LNCAP (cell line): Measurements from ENCODE around the gene UQCR10.

Experiments
- TF ChIP-seq, protein P1 (sequence below): fragments of 450-650 bp; IDR thresholded peaks from 2 replicates; pipeline ENCODE4 v1.5.1; 2017; ENCODE audit warnings: mild to moderate bottlenecking

Gene UQCR10

DNA sequence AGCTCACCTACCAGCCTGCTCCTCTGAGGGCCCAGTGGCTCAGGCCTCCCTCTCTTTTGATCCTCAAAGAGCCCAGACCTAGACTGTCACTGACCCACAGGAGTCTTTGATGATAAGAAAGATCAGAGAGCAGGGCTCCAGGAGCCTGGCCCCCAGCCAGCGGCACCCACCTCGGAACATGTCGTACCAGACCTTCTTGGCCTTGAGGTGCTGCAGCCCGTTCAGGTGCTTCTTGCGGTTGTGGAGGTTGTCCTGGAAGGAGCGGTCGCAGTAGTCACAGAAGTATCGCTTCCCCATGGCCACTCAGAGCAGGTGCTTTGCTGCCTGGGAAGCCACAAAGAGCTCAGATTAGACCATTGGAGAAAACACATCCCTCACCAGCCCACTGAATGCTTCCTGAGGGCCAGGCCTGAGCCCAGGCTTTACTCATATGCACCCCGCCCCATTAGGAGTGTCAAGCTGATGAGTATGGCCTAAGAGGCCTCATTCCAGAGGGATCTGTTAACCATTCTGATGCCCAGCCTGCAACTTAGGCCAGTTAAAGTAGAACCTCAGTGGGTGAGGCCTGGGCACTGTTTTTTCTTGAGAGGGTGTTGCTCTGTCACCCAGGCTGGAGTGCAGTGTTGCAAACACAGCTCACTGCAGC is 18.8 kb upstream of the UQCR10 start:
- TF ChIP-seq, protein P1, sequence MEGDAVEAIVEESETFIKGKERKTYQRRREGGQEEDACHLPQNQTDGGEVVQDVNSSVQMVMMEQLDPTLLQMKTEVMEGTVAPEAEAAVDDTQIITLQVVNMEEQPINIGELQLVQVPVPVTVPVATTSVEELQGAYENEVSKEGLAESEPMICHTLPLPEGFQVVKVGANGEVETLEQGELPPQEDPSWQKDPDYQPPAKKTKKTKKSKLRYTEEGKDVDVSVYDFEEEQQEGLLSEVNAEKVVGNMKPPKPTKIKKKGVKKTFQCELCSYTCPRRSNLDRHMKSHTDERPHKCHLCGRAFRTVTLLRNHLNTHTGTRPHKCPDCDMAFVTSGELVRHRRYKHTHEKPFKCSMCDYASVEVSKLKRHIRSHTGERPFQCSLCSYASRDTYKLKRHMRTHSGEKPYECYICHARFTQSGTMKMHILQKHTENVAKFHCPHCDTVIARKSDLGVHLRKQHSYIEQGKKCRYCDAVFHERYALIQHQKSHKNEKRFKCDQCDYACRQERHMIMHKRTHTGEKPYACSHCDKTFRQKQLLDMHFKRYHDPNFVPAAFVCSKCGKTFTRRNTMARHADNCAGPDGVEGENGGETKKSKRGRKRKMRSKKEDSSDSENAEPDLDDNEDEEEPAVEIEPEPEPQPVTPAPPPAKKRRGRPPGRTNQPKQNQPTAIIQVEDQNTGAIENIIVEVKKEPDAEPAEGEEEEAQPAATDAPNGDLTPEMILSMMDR = no peak

DNA sequence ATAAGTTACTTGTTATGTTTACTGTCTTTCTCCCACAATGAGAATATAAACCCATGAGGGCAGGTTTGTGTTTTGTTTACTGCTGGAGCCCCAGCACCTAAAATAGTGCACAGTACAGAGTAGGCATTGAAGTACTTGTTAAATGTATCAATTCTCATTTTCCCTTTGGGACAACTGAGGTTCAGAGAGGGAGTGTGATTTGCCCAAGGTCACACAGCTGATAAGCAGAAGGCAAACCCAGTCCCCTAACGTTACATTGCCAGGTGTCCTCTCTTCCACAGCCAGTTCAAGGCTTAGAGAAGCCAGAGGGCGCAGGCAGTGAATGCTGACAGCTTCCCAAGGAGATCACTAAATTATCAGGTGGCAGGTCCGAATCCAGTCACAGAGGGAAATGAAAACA is 17.1 kb upstream of the UQCR10 start:
- TF ChIP-seq, protein P1 = no peak

DNA sequence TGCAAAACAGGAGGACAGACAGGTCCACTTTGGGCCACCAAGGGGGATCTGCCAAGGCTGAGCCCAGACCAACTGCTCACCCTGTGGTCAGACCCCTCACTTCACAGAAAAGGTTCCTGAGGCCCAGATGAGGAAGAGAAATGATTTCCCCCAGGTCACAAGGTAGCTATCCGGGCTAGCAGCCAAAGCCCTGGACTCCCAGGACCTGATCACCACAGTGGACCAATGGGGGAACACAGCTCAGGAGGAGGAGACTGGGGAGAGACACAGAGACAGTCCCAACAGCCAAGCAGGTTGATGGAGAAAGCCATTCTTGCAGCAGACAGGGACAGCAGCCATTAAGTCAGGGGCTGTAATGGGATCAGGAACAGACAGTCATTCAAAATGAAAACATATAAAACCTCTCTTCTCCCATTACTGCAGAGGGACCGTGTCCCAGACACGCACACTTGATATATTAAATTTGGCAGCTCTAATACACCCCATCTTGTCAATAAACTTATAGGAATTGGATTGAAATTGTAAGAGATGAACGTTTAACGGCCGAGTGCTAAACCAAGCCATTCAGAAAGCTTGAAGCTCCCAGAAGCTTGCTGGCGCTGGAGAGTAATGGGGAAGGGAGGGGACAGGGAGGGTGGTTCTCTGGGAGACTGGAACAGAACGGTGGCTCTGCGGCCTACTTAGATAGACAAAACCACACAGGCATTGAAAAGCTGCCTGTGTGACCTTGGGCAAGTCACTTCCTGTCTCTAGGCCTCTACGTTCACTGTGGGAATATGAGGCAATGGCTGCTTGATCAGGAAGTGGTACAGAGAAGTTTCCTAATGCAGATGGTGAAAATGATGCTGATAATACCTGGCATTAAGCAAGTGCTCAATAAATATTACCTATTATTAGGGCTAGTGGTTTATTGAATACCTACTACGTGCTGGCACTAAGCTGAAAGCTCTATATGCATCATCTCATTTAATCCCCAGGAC is 16.3 kb upstream of the UQCR10 start:
- TF ChIP-seq, protein P1 = no peak

DNA sequence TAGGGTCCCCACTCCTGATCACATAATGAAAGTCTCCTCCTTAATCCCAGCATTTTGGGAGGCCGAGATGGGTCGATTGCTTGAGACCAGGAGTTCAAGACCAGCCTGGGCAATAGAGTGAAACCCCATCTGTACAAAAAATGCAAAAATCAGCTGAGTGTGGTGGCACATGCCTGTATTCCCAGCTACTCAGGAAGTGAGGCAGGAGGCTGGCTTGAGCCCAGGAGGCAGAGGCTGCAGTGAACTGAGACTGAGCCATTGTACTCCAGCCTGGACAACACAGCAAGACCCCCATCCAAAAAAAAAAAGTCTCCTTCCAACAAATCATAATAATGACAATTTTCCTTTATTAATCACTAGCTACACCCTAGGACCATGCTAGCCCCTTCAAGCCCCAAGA is 15.5 kb upstream of the UQCR10 start:
- TF ChIP-seq, protein P1 = no peak

DNA sequence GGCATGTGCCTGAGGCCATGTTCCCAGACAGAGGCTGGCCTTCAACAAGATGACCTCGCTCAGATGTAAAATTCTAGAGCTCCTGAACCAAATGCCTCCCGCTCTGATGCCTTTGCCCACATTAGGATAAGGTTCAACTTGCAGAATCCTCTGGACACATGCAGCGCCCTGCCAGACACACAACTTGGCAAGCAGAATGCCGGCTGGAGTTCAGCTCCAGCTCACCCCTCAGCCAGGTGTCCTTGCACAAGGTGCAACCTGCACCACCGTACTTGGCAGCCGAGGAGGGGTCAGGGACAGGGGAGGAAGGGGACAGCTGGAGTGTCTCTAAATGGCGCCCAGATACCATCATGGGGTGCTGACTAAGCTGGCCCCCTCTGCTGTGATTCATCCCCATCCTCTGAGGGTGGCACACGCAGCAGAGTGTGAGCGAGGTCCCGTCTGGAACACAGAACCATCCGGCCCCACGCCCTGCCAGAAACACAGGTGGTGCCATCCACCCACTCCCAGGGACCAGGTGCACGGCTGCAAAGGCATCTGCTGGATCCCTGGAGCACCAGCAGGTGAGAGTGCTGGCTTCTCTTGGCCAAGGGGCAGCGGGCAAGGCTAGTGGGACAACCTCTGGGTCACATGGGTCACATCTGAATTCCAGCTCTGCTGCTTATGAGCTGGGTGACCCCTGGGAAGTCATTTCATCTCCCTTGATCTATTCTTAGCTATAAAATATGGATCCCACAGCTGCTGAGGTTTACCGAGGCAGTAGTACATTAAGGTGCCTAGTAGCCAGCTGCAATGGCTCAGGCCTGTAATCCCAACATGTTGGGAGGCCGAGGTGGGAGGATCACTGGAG is 13.1 kb upstream of the UQCR10 start:
- TF ChIP-seq, protein P1 = no peak

DNA sequence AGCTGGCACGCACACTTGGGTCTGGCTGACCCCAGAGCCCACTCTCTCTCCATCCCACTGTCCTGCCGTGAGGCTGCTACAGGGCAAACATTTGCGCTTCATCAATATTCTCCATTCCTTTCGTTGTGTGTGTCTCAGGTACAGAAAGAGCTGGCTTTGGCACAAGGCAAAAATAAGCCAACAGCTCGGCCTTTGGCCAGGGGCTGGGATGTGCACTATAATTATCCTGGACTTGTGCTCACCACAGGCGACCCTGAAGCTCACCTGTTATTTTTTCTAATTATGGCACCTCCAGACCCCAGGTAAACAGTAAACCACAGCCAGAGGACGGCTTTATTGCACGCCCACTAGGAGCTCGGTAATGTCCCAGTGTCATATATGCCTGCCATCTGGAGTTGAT is 11.3 kb upstream of the UQCR10 start:
- TF ChIP-seq, protein P1 = no peak

DNA sequence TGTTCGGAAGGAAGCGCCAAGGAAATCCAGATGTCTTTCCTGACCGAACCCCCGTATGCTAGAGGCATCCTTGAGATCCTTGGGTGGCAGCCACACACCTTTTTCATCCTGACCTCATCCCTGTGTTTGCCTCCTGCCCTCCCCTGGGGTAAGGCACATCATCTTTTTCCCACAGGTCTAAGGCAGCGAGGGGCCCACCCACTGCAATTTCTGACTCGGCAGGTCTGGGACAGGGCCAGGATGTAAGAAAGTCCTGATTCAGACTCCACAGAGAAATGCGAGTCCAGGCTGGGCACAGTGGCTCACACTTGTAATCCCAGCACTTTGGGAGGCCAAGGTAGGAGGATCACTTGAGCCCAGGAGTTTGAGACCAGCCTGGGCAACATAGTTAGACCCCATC is 10.8 kb upstream of the UQCR10 start:
- TF ChIP-seq, protein P1 = no peak
